Activated CD8-positive, alpha-beta T cell treated with anti-CD3 and anti-CD28 coated beads for 36 hours (primary cell): ENCODE measurements around the gene SKIC8. TPM values are rescaled to one million over a fixed set of nuclear protein-coding genes. Genes with fewer than 3 reads are reported as not detected.

Experiments
- ATAC-seq: fragments of 200-7000 bp; cut with Tn5 transposase; one replicate; pipeline ENCODE4 v1.10.0; 2021; ENCODE audit warnings: mild to moderate bottlenecking, moderate library complexity
- CTCF ChIA-PET: fragments of 350-600 bp; sonication (Branson Sonifier 250); formaldehyde crosslinking; loops from one replicate; lab custom pipeline; 2021; ENCODE audit warnings: antibody characterized with exemption; lab: Charles Lee
- POLR2A ChIA-PET: fragments of 350-600 bp; sonication (Branson Sonifier 250); formaldehyde crosslinking; loops from one replicate; lab custom pipeline; 2021; ENCODE audit warnings: antibody characterized with exemption; lab: Charles Lee
- DNase-seq: peaks from one replicate; pipeline ENCODE4 v3.0.0-alpha.2; 2020
- H3K27ac Mint-ChIP-seq: one replicate; pipeline ENCODE4 v1.8.0; 2021; ENCODE audit warnings: mild to moderate bottlenecking, mixed read lengths
- H3K27me3 Mint-ChIP-seq: one replicate; pipeline ENCODE4 v1.8.0; 2021; ENCODE audit warnings: mixed read lengths
- H3K36me3 Mint-ChIP-seq: one replicate; pipeline ENCODE4 v1.8.0; 2021; ENCODE audit warnings: low read depth, mixed read lengths
- H3K4me1 Mint-ChIP-seq: one replicate; pipeline ENCODE4 v1.8.0; 2021; ENCODE audit warnings: low read depth, mixed read lengths
- H3K4me3 Mint-ChIP-seq: one replicate; pipeline ENCODE4 v1.8.0; 2021; ENCODE audit warnings: mild to moderate bottlenecking, moderate library complexity, mixed read lengths
- H3K9me3 Mint-ChIP-seq: one replicate; pipeline ENCODE4 v1.8.0; 2021; ENCODE audit warnings: mixed read lengths
- CTCF ChIP-seq: fragments of 200-600 bp; IDR thresholded peaks from one replicate; pipeline ENCODE4 v1.8.0; 2022; ENCODE audit warnings: antibody characterized with exemption, mild to moderate bottlenecking
- intact Hi-C: fragments of 100-400 bp; cut with micrococcal nuclease; formaldehyde crosslinking; loops from one replicate; pipeline ENCODE4 v1.10.0; 2022
- total RNA-seq, 2 experiments: library from RNA; stranded (reverse); gene quantifications; one replicate each; pipeline ENCODE4 v1.2.3, GENCODE V29; 2021

Gene SKIC8
- total RNA-seq, 2 experiments from 2014 or later, result 63.0 to 64.5 TPM

DNA sequence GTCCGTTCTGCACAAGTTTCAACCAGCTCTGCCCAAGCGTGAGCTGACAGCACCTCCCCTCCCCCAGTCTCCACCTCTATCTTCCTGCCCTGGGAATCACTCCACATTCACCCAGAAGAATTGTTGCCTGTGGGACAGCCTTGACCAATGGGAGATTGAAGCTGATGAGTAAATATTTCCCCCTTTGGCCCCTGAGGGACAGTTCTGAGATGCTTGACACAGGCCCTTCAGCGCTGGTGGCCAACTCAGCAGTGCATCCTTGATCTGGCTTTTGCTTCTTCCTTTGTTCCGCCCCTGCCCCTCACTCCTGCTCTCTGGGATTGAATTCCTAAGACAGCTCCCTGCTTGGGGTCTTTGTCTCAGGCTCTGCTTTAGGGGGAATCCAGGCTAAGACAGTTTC lies 13.1 kb upstream of the SKIC8 start:
- Mint-ChIP-seq H3K4me1 (no peaks in the 10 kb centered on the region), H3K9me3 (no peaks in the 10 kb centered on the region), H3K27ac (no peak overlapping the region), H3K36me3 (no peaks in the 10 kb centered on the region), H3K4me3 (no peak overlapping the region), H3K27me3 (peaks cover 5% of the 10 kb centered on the region)
- POLR2A ChIA-PET, result no interaction called here
- DNase-seq (no peak), ATAC-seq (no peak)
- intact Hi-C loops, result no loop called here
- CTCF ChIA-PET, result interaction anchor here (0.7 to 1.6 kb wide), 2 partner anchors 109 to 111 kb away, joined by 3 to 5 read pairs; no protein-coding TSS in a partner anchor
- no peak for TF ChIP-seq CTCF

GRCh38 chr15:78311292-78311691 lies 11.9 kb upstream of the SKIC8 start:
- H3K9me3 Mint-ChIP-seq, result no peaks in the 10 kb centered on the region
- DNase-seq, result no peak
- H3K4me1 Mint-ChIP-seq, result no peaks in the 10 kb centered on the region
- no peak for TF ChIP-seq CTCF
- intact Hi-C loops, result no loop called here
- peaks cover 5% of the 10 kb centered on the region for H3K27me3 Mint-ChIP-seq
- H3K27ac Mint-ChIP-seq, result no peak overlapping the region
- H3K36me3 Mint-ChIP-seq, result no peaks in the 10 kb centered on the region
- ChIA-PET CTCF (interaction anchor here (0.6 to 1.6 kb wide), 4 partner anchors 12 to 110 kb away, joined by 3 to 5 read pairs (median 3); partner anchors contain the start of gene SKIC8), POLR2A (interaction anchor here (1.1 kb wide), 1 partner anchor 12 kb away, joined by 3 read pairs; the partner anchor contains the start of gene SKIC8)
- no peak overlapping the region for H3K4me3 Mint-ChIP-seq
- ATAC-seq, result no peak

DNA sequence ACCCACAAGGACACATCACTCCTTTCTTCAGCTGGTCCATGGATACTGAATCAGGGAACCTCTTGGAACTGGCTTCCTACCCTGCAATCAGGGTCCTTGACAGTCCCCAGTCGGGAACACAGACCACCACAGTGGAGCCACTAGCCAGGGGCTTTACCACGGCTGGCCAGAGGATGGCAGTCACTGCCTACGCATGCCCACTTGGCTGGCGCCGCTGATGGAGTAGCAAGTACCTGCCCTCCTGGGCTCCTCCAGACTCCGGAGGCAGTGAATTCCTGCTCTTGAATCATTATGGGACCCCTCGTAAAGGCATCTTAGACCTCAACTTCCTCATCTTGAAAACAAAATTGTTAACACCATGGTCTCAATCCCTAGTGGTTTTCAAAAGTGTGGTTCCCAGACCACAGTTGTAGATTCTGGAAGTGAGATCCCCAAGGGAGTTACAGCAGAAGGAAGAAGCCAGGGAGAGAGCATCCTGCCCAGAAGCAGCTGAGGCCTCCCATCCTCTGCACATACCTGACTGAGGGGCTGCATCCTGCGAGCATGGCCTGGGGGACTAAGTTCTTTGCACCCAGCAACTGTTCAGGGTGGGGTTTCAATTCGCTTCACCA lies 9.1 kb upstream of the SKIC8 start:
- intact Hi-C loops, result loop anchor here (5.0 kb wide), 1 partner anchor 114 kb away; no protein-coding TSS in a partner anchor
- CTCF ChIA-PET, result interaction anchor here (0.6 to 2.6 kb wide), 19 partner anchors 9 to 401 kb away, joined by 3 to 15 read pairs (median 3); partner anchors contain the start of gene SKIC8
- Mint-ChIP-seq H3K9me3 (no peaks in the 10 kb centered on the region), H3K4me3 (no peak overlapping the region), H3K4me1 (no peaks in the 10 kb centered on the region), H3K27ac (no peak overlapping the region), H3K36me3 (no peaks in the 10 kb centered on the region), H3K27me3 (peaks cover 5% of the 10 kb centered on the region)
- POLR2A ChIA-PET, result interaction anchor here (1.6 kb wide), 1 partner anchor 9 kb away, joined by 6 read pairs; the partner anchor contains the start of gene SKIC8
- peak; percentile 74 for TF ChIP-seq CTCF
- ATAC-seq, result peak; percentile 98
- peak; percentile 80 for DNase-seq

- no peaks in the 10 kb centered on the region for H3K9me3 Mint-ChIP-seq
- DNase-seq, result no peak
- H3K4me3 Mint-ChIP-seq, result no peak overlapping the region
- no peak for TF ChIP-seq CTCF
- CTCF ChIA-PET, result interaction anchor here (0.6 to 1.9 kb wide), 12 partner anchors 9 to 408 kb away, joined by 3 to 10 read pairs (median 3); partner anchors contain the start of gene SKIC8
- H3K36me3 Mint-ChIP-seq, result no peaks in the 10 kb centered on the region
- H3K4me1 Mint-ChIP-seq, result no peaks in the 10 kb centered on the region
- ATAC-seq, result no peak
- intact Hi-C loops, result loop anchor here (5.0 kb wide), 1 partner anchor 114 kb away; no protein-coding TSS in a partner anchor
- POLR2A ChIA-PET, result no interaction called here
- H3K27me3 Mint-ChIP-seq, result peaks cover 5% of the 10 kb centered on the region
- H3K27ac Mint-ChIP-seq, result no peak overlapping the region
These were observed 8.6 kb upstream of the SKIC8 start for GRCh38 chr15:78307976-78308375.
